ENCODE results near the gene TUBG1. TPM values are rescaled to one million over a fixed set of nuclear protein-coding genes. Genes with fewer than 3 reads are reported as not detected.
"Not testable (repeated sequence)": the region's sequence is repeated elsewhere in the genome, so short reads cannot be mapped to it uniquely, and the experiment has no call there.

Gene TUBG1
- total RNA-seq, 1 experiment from 2014 or later: 140 TPM

- H3K4me3 Mint-ChIP-seq: peak overlapping the region; percentile 100
- H3K9me3 Mint-ChIP-seq: no peaks in the 10 kb centered on the region
- ChIA-PET CTCF (interaction anchor here (0.5 to 3.5 kb wide), 23 partner anchors 10 to 390 kb away, joined by 3 to 55 read pairs (median 5); partner anchors contain the start of genes BECN1, CCR10, MLX and PLEKHH3), POLR2A (interaction anchor here (1.0 to 1.9 kb wide), 9 partner anchors 10 to 73 kb away, joined by 3 to 9 read pairs (median 4); partner anchors contain the start of genes PLEKHH3, PSMC3IP and TUBG2)
- no peaks in the 10 kb centered on the region for H3K27me3 Mint-ChIP-seq (ENCODE audit: low read depth)
- H3K36me3 Mint-ChIP-seq: peaks cover 23% of the 10 kb centered on the region
- peak; percentile 50 for ATAC-seq
- peaks cover 17% of the 10 kb centered on the region for H3K4me1 Mint-ChIP-seq
- H3K27ac Mint-ChIP-seq: peak overlapping the region; percentile 97
- no peak for DNase-seq (ENCODE audit: low spot score)
- TF ChIP-seq TEAD4 (CRISPR knock-in tag; IDR thresholded peaks at IDR 0.05) (no peak), ZNF232 (CRISPR knock-in tag; IDR thresholded peaks at IDR 0.05) (peak; percentile 38; the same call in 1 of the 2 replicates)
These were observed 940 bp upstream of the TUBG1 start for GRCh38 chr17:42608305-42609181.

GRCh38 chr17:42609814-42610801, 625 bp downstream of the TUBG1 start:
- peaks cover 38% of the 10 kb centered on the region for H3K36me3 Mint-ChIP-seq
- H3K9me3 Mint-ChIP-seq; H3K27me3 Mint-ChIP-seq (ENCODE audit: low read depth): not testable (repeated sequence)
- DNase-seq (ENCODE audit: low spot score) (peak; percentile 41), ATAC-seq (peak; percentile 19)
- CTCF ChIA-PET: interaction anchor here (0.7 to 3.5 kb wide), 20 partner anchors 9 to 214 kb away, joined by 3 to 55 read pairs (median 7); partner anchors contain the start of genes BECN1, CCR10, PLEKHH3 and PSMC3IP
- POLR2A ChIA-PET: interaction anchor here (0.6 to 1.9 kb wide), 7 partner anchors 8 to 71 kb away, joined by 3 to 9 read pairs (median 8); partner anchors contain the start of genes PLEKHH3 and PSMC3IP
- peaks cover 17% of the 10 kb centered on the region for H3K4me1 Mint-ChIP-seq
- peak overlapping the region; percentile 90 for H3K27ac Mint-ChIP-seq
- H3K4me3 Mint-ChIP-seq: peak overlapping the region; percentile 100

DNA sequence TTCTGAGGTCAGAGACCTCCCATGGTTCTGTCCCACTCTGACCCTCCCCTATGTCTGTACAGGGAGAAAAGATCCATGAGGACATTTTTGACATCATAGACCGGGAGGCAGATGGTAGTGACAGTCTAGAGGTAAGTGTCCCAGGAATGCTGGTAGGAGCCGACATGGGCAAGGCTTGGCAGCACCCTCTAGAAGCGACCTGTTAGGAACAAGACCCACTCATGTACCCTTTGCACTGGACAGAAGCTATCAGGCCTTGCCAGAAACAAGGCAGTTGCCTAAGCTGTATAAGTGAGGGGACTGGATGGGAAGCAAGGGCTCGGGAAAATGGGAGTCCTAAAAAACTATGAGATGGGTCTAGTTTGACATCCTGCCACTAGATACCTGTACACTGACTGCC, 2.5 kb downstream of the TUBG1 start:
- ChIA-PET POLR2A (no interaction called here), CTCF (interaction anchor here (0.6 kb wide), 1 partner anchor 182 kb away, joined by 4 read pairs; no protein-coding TSS in a partner anchor)
- DNase-seq (ENCODE audit: low spot score) (no peak), ATAC-seq (no peak)
- no peaks in the 10 kb centered on the region for H3K9me3 Mint-ChIP-seq
- peaks cover 47% of the 10 kb centered on the region for H3K36me3 Mint-ChIP-seq
- peaks cover 14% of the 10 kb centered on the region for H3K4me1 Mint-ChIP-seq
- H3K4me3 Mint-ChIP-seq: no peak overlapping the region
- no peaks in the 10 kb centered on the region for H3K27me3 Mint-ChIP-seq (ENCODE audit: low read depth)
- no peak overlapping the region for H3K27ac Mint-ChIP-seq
- TF ChIP-seq ZNF532 (CRISPR knock-in tag; IDR thresholded peaks at IDR 0.05; ENCODE audit: borderline replicate concordance) (no peak), TP53 (CRISPR knock-in tag; IDR thresholded peaks at IDR 0.05) (no peak), ZNF423 (CRISPR knock-in tag; IDR thresholded peaks at IDR 0.05) (no peak), E2F5 (CRISPR knock-in tag; IDR thresholded peaks at IDR 0.05) (no peak), ESRRA (CRISPR knock-in tag; IDR thresholded peaks at IDR 0.05; ENCODE audit: borderline replicate concordance) (no peak), ZNF416 (CRISPR knock-in tag; IDR thresholded peaks at IDR 0.05) (no peak), SP1 (CRISPR knock-in tag; conservative IDR thresholded peaks at IDR 0.05) (no peak), TCF7 (CRISPR knock-in tag; IDR thresholded peaks at IDR 0.05; ENCODE audit: low read depth) (no peak), NR1H2 (CRISPR knock-in tag; IDR thresholded peaks at IDR 0.05) (no peak), TEAD1 (CRISPR knock-in tag; IDR thresholded peaks at IDR 0.05) (no peak), ZNF671 (CRISPR knock-in tag; IDR thresholded peaks at IDR 0.05) (no peak), HMGA2 (CRISPR knock-in tag; IDR thresholded peaks at IDR 0.05) (no peak), ZNF219 (CRISPR knock-in tag; IDR thresholded peaks at IDR 0.05; ENCODE audit: borderline replicate concordance) (no peak), CREM (CRISPR knock-in tag; IDR thresholded peaks at IDR 0.05) (no peak), JUN (CRISPR knock-in tag; IDR thresholded peaks at IDR 0.05) (no peak)
- TF ChIP-seq, protein P1, sequence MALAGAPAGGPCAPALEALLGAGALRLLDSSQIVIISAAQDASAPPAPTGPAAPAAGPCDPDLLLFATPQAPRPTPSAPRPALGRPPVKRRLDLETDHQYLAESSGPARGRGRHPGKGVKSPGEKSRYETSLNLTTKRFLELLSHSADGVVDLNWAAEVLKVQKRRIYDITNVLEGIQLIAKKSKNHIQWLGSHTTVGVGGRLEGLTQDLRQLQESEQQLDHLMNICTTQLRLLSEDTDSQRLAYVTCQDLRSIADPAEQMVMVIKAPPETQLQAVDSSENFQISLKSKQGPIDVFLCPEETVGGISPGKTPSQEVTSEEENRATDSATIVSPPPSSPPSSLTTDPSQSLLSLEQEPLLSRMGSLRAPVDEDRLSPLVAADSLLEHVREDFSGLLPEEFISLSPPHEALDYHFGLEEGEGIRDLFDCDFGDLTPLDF (CRISPR knock-in tag; IDR thresholded peaks at IDR 0.05): no peak
- TF ChIP-seq, protein P2, sequence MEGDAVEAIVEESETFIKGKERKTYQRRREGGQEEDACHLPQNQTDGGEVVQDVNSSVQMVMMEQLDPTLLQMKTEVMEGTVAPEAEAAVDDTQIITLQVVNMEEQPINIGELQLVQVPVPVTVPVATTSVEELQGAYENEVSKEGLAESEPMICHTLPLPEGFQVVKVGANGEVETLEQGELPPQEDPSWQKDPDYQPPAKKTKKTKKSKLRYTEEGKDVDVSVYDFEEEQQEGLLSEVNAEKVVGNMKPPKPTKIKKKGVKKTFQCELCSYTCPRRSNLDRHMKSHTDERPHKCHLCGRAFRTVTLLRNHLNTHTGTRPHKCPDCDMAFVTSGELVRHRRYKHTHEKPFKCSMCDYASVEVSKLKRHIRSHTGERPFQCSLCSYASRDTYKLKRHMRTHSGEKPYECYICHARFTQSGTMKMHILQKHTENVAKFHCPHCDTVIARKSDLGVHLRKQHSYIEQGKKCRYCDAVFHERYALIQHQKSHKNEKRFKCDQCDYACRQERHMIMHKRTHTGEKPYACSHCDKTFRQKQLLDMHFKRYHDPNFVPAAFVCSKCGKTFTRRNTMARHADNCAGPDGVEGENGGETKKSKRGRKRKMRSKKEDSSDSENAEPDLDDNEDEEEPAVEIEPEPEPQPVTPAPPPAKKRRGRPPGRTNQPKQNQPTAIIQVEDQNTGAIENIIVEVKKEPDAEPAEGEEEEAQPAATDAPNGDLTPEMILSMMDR (IDR thresholded peaks at IDR 0.05): no peak

Data from WTC11 (cell line).